ENCODE data around the gene SLC7A7.
"Not testable (repeated sequence)": the region's sequence is repeated elsewhere in the genome, so short reads cannot be mapped to it uniquely, and the experiment has no call there.

Gene SLC7A7

DNA sequence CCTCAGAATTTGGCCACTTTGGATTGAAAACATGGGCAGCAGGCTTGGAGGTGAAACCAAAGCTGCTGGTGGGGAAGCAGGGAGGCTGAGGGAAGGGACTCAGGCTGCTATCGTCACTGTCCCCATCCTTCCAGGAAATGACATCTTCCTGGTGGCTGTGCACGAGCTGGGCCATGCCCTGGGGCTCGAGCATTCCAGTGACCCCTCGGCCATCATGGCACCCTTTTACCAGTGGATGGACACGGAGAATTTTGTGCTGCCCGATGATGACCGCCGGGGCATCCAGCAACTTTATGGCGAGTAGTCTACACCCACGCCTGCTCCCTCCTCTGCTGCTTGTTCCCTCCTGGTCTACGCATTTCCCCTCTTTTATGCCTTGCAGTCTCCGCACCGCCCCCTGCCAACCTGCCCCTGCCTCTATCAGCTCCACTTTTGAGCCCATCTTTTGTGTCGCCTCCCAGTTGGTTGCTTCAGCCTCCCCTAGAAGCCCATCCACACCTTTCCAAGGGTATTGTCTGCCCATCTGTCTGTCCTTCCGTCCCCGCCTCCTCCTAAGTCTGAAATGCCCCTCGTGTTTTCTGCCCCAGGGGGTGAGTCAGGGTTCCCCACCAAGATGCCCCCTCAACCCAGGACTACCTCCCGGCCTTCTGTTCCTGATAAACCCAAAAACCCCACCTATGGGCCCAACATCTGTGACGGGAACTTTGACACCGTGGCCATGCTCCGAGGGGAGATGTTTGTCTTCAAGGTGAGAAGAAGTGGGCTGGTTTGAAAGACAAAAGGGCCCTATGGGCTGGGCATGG is 28.1 kb upstream of the SLC7A7 start:
- DNase-seq, result no peak

GRCh38 chr14:22842211-22843122 is 27.2 kb upstream of the SLC7A7 start:
- DNase-seq, result no peak

- DNase-seq, result no peak
Observed at GRCh38 chr14:22841769-22842168, 26.5 kb upstream of the SLC7A7 start.

GRCh38 chr14:22841311-22841710 is 26.1 kb upstream of the SLC7A7 start:
- DNase-seq, result no peak

- DNase-seq, result no peak
Observed at GRCh38 chr14:22839159-22839779, 24.0 kb upstream of the SLC7A7 start.

GRCh38 chr14:22838631-22839041 is 23.4 kb upstream of the SLC7A7 start:
- no peak for DNase-seq

DNA sequence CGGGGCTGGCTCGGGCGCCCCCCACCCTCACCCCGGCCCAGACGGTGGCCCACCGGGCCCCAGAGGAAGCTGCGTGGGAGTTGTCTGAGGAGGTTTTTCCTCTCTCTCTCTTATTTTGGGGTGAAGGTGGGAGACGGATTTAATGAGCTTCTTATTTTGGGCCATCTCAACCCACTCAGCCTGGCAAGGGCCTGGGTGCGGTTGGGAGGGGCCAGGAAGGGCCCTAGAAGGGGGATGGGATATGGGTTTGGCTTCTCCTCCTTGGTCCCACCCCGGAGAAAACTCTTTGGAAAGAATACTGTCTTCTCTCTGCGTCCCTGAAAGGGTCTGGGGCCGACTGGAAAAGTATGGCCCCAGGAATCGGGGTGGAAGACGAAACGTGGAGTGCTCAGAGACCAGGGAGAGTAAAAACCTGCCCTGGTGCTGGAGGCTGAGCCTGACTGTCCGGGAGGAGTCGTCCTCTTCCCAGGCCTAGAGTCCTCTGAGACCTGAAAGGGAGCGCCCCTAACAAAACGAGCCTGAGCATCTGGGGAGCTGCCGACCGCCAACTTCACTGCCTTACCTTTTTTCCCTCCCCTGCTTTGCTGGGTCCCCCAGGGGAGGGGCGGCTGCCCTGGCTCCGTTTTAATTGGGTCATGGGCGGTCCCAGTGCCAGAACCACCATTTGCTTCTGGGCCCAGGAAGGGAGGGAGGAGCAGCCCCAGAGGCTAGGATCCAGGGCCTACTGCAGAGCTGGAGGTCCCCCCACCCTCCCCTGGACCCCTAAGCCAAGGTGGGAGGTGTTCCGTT is 22.7 kb upstream of the SLC7A7 start:
- no peak for DNase-seq

GRCh38 chr14:22837114-22837749 is 22.0 kb upstream of the SLC7A7 start:
- DNase-seq, result peak; percentile 32

GRCh38 chr14:22836301-22837113 is 21.3 kb upstream of the SLC7A7 start, which contains the start of gene MMP14:
TSS of gene MMP14 (plus strand) at chr14:22836585. CDS start at chr14:22836818, 233 bp downstream.
- DNase-seq, result no peak

- no peak for DNase-seq
Observed at GRCh38 chr14:22835505-22835904, 20.3 kb upstream of the SLC7A7 start.

GRCh38 chr14:22830443-22831010 is 15.3 kb upstream of the SLC7A7 start:
- no peak for DNase-seq

- DNase-seq, result peak; percentile 96
Observed at GRCh38 chr14:22829661-22830442, 14.6 kb upstream of the SLC7A7 start, which contains the start of gene MRPL52. TSS of gene MRPL52 (plus strand) at chr14:22829887. CDS start at chr14:22829913, 26 bp downstream.

GRCh38 chr14:22829076-22829660 is 13.9 kb upstream of the SLC7A7 start:
- DNase-seq, result not testable (repeated sequence)

DNA sequence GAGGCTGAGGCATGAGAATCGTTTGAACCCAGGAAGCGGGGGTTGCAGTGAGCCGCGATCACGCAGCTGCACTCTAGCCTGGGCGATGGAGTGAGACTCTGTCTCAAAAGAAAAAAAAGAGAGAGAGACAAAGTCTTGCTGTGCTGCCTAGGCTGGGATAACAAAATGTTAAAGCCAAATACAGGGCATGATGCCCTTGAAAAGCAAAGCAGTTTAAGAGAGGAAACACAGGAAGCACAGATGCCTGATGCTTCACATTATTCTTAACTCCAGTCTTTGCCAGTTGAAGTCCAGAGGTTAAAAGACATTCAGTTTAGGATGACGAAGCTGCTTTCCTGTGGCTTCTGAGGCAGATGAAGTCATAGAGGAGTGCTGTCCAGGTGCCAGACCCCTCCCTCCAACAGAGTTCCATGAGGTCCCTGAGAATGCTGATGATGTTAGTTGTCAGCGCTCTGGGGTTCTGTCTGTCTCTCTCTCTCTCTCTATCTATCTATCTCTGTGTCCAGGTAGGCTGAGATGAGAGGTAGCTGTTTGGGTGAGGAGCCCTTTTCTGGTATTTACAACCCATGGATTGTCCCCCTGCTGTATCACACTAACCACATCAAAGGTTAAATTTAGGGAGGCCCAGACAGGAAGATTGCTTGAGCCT is 9.6 kb upstream of the SLC7A7 start:
- DNase-seq, result peak; percentile 17

DNA sequence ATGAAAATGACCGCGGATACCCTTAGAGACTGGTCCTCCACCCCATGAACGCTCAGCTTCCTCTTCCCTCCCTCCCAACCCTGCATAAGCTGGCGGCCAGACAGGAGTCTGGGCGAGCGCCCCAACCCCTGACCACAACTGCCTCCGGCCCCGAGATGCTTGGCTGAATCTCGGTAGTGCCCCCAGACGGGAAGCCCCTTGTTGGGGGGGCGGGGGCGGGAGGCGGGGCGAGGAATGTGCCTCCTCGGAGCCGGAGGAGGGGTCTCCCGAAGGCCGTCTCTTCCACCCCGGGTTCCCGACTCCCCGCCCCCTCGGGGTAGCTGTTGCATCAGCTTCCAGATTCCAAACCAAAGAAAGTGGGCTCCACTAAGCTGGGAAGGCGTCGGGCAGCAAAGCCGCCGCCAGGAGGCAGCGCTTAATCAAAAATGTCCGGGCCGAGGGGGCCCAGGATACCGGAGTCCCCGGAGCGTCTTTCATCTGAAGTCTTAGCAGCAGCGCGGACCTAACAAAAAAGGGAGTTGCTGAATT is 7.4 kb upstream of the SLC7A7 start:
- DNase-seq, result peak; percentile 77

DNA sequence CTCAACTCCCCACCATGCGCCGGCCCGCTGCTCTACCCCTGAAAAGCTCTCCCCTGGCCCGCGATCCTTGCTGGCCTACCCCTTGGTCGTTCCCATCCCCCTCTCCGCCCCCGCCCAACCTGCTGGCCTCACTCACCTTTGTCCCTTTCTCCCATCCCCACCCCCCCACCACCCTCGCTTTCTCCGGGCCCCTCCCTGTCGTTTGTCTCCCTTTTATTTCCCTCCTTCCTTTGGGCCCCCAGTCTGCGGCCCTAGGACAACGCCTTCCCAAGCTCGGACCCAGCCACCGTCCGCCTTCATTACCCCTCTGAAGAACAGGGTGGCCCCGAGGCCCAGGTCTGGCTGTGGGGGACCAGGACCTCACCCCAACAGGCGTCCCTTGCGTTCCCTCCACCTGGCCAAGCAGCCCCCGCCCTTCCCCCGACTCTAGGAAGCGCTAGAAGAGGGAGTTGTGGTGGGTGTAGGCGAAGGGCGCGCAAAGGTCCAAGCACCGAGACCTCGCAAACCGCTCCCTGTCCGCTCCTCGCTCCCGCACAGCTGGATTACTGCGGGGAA is 6.9 kb upstream of the SLC7A7 start:
- no peak for DNase-seq

DNA sequence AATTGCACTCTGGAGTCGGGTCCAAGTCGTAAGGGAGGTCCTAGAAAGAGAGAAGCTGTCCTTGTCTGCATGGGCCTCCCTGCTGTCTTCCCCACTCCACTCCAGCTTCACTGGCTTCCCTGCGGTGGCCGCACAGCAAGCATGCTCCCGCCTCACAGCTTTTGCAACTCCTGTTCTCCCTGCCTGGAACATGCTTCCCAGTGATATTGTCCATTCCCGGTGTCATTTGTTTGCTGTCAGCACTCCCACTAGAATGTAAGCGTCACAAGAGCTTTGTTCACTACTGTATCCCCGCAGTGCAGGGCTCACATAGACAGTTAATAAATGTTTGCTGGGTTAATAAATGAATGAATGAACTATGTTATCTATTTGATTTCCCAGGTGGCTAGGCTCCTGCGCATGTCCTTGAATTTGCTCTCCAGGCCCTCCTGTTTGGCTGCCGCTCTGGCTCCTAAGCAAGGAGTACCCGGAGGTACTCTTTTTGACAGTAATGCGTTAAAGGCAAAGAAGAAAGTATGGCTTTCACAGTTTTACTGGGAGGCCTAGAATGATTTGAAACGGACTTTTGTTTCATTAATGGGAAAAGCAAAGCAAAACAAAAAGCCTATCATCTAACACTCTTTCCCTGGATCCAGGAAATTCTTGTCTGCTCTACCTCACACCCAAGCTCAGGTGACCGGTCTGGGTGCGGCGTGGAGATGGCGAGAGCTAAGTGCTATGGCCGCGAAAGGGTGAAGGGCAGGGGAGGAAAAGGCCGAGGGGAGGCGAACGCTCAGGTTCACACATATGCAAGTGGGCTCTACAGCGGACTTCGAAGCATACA is 6.2 kb upstream of the SLC7A7 start:
- peak; percentile 86 for DNase-seq
